DOHH2 (cell line): ENCODE data around the gene EARS2.

ENCODE experiments used
- EZH2phosphoT487 ChIP-seq: fragments of 200-600 bp; sonication (generic); IDR thresholded peaks from 2 replicates; pipeline ENCODE4 v1.6.1; 2017; ENCODE audit warnings: borderline replicate concordance, mild to moderate bottlenecking, antibody characterized with exemption, low read length, moderate library complexity, mixed read lengths
- TF ChIP-seq, protein P1 (sequence below): fragments of 200-600 bp; sonication (generic); IDR thresholded peaks from one replicate; pipeline ENCODE4 v1.5.1; 2014; ENCODE audit warnings: antibody characterized with exemption, mild to moderate bottlenecking, low read depth, low read length; ENCODE audit not compliant: poor library complexity, severe bottlenecking

DNA sequence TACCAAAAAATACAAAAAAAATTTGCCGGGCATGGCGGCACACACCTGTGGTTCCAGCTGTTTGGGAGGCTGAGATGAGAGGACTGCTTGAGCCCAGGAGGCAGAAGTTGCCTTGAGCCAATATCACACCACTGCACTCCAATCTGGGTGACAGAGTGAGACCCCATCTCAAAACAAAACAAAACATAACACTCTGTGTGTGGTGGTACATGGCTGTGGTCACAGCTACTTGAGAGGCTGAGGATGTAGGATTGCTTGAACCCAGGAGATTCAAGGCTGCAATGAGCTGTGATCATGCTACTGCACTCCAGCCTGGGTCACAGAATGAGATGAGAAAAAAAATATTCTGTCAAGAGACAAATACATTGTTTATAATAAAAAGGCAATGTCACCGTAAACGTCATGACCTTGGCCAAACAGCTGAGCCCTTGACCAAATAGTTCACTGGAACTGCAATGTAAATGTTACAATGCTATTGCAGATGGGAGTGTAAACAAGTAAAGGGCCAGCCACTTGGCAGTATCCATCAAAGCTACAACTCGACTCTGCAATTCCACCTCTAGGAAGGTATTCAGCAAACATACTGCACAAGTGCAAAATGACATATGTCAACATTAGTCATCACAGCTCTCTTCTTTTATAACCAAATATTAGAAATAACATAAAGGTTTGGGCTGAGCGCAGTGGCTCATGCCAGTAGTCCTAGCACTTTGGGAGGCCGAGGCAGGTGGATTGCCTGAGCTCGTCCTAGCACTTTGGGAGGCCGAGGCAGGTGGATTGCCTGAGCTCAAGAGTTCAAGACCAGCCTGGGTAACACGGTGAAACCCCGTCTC is 16.9 kb downstream of the EARS2 start:
- TF ChIP-seq, protein P1, sequence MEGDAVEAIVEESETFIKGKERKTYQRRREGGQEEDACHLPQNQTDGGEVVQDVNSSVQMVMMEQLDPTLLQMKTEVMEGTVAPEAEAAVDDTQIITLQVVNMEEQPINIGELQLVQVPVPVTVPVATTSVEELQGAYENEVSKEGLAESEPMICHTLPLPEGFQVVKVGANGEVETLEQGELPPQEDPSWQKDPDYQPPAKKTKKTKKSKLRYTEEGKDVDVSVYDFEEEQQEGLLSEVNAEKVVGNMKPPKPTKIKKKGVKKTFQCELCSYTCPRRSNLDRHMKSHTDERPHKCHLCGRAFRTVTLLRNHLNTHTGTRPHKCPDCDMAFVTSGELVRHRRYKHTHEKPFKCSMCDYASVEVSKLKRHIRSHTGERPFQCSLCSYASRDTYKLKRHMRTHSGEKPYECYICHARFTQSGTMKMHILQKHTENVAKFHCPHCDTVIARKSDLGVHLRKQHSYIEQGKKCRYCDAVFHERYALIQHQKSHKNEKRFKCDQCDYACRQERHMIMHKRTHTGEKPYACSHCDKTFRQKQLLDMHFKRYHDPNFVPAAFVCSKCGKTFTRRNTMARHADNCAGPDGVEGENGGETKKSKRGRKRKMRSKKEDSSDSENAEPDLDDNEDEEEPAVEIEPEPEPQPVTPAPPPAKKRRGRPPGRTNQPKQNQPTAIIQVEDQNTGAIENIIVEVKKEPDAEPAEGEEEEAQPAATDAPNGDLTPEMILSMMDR: no peak
- no peak for TF ChIP-seq EZH2phosphoT487
